Ectodermal cell (in vitro differentiated cells): ENCODE results near the gene PGM2.

Experiments
- H3K27ac ChIP-seq: 2 replicates; pipeline ENCODE4 v1.7.0; 2013; ENCODE audit warnings: mild to moderate bottlenecking, low read depth, low read length; ENCODE audit not compliant: insufficient read depth, poor library complexity, severe bottlenecking
- H3K27me3 ChIP-seq: 2 replicates; pipeline ENCODE4 v1.7.0; 2013; ENCODE audit warnings: mild to moderate bottlenecking, low read length; ENCODE audit not compliant: insufficient read depth, control insufficient read depth, poor library complexity, severe bottlenecking
- H3K36me3 ChIP-seq: one replicate; pipeline ENCODE4 v1.7.0; 2013; ENCODE audit warnings: low read length; ENCODE audit not compliant: control insufficient read depth, insufficient read depth
- H3K4me1 ChIP-seq: one replicate; pipeline ENCODE4 v1.7.0; 2013; ENCODE audit warnings: low read length; ENCODE audit not compliant: control insufficient read depth, insufficient read depth
- H3K4me3 ChIP-seq: 2 replicates; pipeline ENCODE4 v1.7.0; 2013; ENCODE audit warnings: low read depth, low read length, control low read depth; ENCODE audit not compliant: insufficient read depth
- H3K9me3 ChIP-seq: 2 replicates; pipeline ENCODE4 v1.7.0; 2013; ENCODE audit warnings: mild to moderate bottlenecking, low read length, moderate library complexity; ENCODE audit not compliant: control insufficient read depth
- WGBS, 2 experiments: methylation state at CpG; one replicate each; pipeline ENCODE4 v1.1.7; 2013; ENCODE audit warnings: missing lambda C conversion rate in 2 of 2; 5-methylcytosine and 5-hydroxymethylcytosine counted together

The PGM2 gene

GRCh38 chr4:37795581-37796195, 30.8 kb upstream of the PGM2 start:
- H3K4me3 ChIP-seq, result no peak overlapping the region
- WGBS, 2 experiments, result 85 to 94% methylated on average over 3 of the region's 3 CpGs
- no peak overlapping the region for H3K27ac ChIP-seq
- H3K9me3 ChIP-seq, result no peaks in the 10 kb centered on the region
- H3K27me3 ChIP-seq, result no peaks in the 10 kb centered on the region
- H3K4me1 ChIP-seq, result no peaks in the 10 kb centered on the region
- H3K36me3 ChIP-seq, result no peaks in the 10 kb centered on the region

GRCh38 chr4:37797374-37797773, 29.1 kb upstream of the PGM2 start:
- WGBS, 2 experiments, result 89 to 90% methylated on average over 2 of the region's 2 CpGs
- Histone ChIP-seq H3K9me3 (no peaks in the 10 kb centered on the region), H3K36me3 (no peaks in the 10 kb centered on the region), H3K4me3 (no peak overlapping the region), H3K27me3 (no peaks in the 10 kb centered on the region), H3K4me1 (no peaks in the 10 kb centered on the region), H3K27ac (no peak overlapping the region)

- Histone ChIP-seq H3K27me3 (no peaks in the 10 kb centered on the region), H3K4me1 (no peaks in the 10 kb centered on the region), H3K9me3 (no peaks in the 10 kb centered on the region), H3K4me3 (no peak overlapping the region), H3K36me3 (no peaks in the 10 kb centered on the region), H3K27ac (no peak overlapping the region)
- 93 to 100% methylated on average over 1 of the region's 2 CpGs for WGBS, 2 experiments
Observed at GRCh38 chr4:37797923-37798322, 28.6 kb upstream of the PGM2 start.

- Histone ChIP-seq H3K27ac (no peak overlapping the region), H3K9me3 (no peaks in the 10 kb centered on the region), H3K36me3 (no peaks in the 10 kb centered on the region), H3K4me3 (no peak overlapping the region), H3K4me1 (no peaks in the 10 kb centered on the region), H3K27me3 (no peaks in the 10 kb centered on the region)
Observed at GRCh38 chr4:37798616-37799015, 27.9 kb upstream of the PGM2 start.

GRCh38 chr4:37799941-37800554, 26.4 kb upstream of the PGM2 start:
- Histone ChIP-seq H3K9me3 (no peaks in the 10 kb centered on the region), H3K4me3 (no peak overlapping the region), H3K4me1 (no peaks in the 10 kb centered on the region), H3K27me3 (no peaks in the 10 kb centered on the region), H3K36me3 (no peaks in the 10 kb centered on the region), H3K27ac (no peak overlapping the region)
- WGBS, 2 experiments, result 43 to 44% methylated on average over 4 of the region's 4 CpGs

- no peaks in the 10 kb centered on the region for H3K27me3 ChIP-seq
- H3K27ac ChIP-seq, result no peak overlapping the region
- no peaks in the 10 kb centered on the region for H3K4me1 ChIP-seq
- H3K4me3 ChIP-seq, result no peak overlapping the region
- H3K9me3 ChIP-seq, result no peaks in the 10 kb centered on the region
- H3K36me3 ChIP-seq, result no peaks in the 10 kb centered on the region
- 46 to 54% methylated on average over 4 of the region's 4 CpGs for WGBS, 2 experiments
Observed at GRCh38 chr4:37802068-37802666, 24.3 kb upstream of the PGM2 start.

GRCh38 chr4:37803348-37803973, 23.0 kb upstream of the PGM2 start:
- Histone ChIP-seq H3K9me3 (no peaks in the 10 kb centered on the region), H3K27me3 (no peaks in the 10 kb centered on the region), H3K4me1 (no peaks in the 10 kb centered on the region), H3K27ac (no peak overlapping the region), H3K36me3 (no peaks in the 10 kb centered on the region), H3K4me3 (no peak overlapping the region)
- 49 to 88% methylated on average over 1 to 2 of the region's 4 CpGs for WGBS, 2 experiments

GRCh38 chr4:37805091-37805490, 21.4 kb upstream of the PGM2 start:
- H3K27me3 ChIP-seq, result no peaks in the 10 kb centered on the region
- no peaks in the 10 kb centered on the region for H3K36me3 ChIP-seq
- H3K27ac ChIP-seq, result no peak overlapping the region
- WGBS, 2 experiments, result 83 to 91% methylated on average over 2 to 4 of the region's 5 CpGs
- H3K4me1 ChIP-seq, result no peaks in the 10 kb centered on the region
- no peak overlapping the region for H3K4me3 ChIP-seq
- H3K9me3 ChIP-seq, result no peaks in the 10 kb centered on the region

- H3K4me1 ChIP-seq, result no peaks in the 10 kb centered on the region
- H3K36me3 ChIP-seq, result no peaks in the 10 kb centered on the region
- WGBS, 2 experiments, result 97 to 100% methylated on average over 1 of the region's 1 CpG
- no peaks in the 10 kb centered on the region for H3K27me3 ChIP-seq
- no peak overlapping the region for H3K27ac ChIP-seq
- no peak overlapping the region for H3K4me3 ChIP-seq
- no peaks in the 10 kb centered on the region for H3K9me3 ChIP-seq
Observed at GRCh38 chr4:37812713-37813112, 13.8 kb upstream of the PGM2 start.

- H3K36me3 ChIP-seq, result no peaks in the 10 kb centered on the region
- H3K4me1 ChIP-seq, result no peaks in the 10 kb centered on the region
- H3K27ac ChIP-seq, result no peak overlapping the region
- H3K9me3 ChIP-seq, result no peaks in the 10 kb centered on the region
- H3K27me3 ChIP-seq, result no peaks in the 10 kb centered on the region
- no peak overlapping the region for H3K4me3 ChIP-seq
- 85 to 88% methylated on average over 1 of the region's 3 CpGs for WGBS, 2 experiments
Observed at GRCh38 chr4:37815591-37815990, 10.9 kb upstream of the PGM2 start.
